Stimulated activated CD4-positive, alpha-beta T cell treated with anti-CD3 and anti-CD28 coated beads, TNF-alpha, amount 100 ng/mL, for 48 hours (primary cell): ENCODE measurements around the gene NPR2.

ENCODE experiments used
- DNase-seq, 3 donors: peaks; one replicate each; pipeline ENCODE4 v3.0.0-alpha.2; 2020; ENCODE audit warnings: low read depth in 3 of 3

The NPR2 gene

DNA sequence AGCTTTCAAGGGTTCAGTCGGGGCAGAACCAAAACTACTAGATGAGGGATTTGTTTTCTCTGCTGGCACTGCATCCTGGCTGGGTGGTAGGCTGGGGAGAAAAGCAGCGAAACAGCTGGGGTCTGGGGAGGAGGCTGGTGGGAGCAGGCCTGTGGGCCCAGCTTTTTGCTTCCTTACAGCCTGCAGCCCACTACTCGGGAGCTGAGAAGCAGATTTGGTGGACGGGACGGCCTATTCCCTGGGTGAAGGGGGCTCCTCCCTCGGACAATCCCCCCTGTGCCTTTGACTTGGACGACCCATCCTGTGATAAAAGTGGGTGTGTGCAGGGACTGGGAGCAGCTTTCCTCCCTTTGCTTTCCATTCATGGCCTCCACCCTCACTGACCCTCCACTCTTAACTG is 9.1 kb downstream of the NPR2 start:
- no peak for DNase-seq

DNA sequence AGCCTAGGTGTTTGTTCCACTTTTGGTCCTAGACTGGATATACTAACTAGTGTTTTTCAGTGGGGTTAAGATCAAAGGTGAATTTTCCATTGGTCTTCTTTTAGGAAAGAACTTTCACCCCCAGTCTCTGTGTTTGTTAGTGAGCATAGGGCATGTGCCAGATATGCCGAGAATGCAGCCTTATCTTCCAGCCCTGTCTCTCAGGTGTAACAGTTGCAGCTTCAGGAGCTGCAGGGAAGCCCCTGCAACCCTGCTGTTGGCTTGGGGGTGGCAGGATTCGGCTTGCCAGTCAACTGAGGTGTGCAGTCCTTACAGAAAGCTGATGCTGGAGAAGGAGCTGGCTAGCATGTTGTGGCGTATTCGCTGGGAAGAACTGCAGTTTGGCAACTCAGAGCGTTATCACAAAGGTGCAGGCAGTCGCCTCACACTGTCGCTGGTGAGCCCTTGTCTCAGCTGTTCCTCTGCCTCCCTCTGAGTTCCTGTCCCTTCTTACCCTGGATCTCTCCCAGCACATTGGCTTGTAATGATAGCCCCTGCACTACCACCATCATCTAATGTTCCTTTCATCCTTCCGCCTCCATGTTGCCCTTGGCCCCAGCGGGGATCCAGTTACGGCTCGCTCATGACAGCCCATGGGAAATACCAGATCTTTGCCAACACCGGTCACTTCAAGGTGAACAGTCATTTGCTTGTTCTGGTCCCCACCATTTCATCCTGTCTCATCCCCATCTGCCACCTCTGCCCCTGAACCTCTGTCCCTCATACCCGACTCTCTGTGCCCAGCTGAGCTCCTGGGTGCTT is 10.1 kb downstream of the NPR2 start:
- DNase-seq, result no peak

DNA sequence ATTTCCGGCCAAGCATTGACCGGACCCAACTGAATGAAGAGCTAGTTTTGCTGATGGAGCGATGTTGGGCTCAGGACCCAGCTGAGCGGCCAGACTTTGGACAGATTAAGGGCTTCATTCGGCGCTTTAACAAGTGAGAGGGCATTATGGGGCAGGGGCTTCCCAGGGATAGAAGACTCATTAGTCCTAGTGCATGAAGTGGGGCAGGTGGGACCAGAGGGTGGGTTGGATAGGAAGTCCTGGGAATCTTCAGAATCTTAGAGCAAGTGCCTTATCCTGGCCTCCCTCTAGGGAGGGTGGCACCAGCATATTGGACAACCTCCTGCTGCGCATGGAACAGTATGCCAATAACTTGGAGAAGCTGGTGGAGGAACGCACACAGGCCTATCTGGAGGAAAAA is 14.7 kb downstream of the NPR2 start:
- DNase-seq, result no peak

DNA sequence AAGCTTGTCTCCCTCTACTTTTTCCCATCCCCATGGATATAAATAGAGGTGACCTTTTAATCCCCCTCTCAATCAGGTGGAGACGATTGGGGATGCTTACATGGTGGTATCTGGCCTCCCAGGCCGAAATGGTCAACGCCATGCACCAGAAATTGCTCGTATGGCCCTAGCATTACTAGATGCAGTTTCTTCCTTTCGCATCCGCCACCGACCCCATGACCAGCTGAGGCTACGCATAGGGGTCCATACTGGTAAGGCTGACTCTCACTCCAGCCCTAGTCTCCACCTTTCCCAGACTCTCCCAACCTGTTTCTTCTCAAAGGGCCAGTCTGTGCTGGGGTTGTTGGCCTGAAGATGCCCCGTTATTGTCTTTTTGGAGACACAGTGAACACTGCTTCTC is 17.0 kb downstream of the NPR2 start:
- DNase-seq, result no peak

DNA sequence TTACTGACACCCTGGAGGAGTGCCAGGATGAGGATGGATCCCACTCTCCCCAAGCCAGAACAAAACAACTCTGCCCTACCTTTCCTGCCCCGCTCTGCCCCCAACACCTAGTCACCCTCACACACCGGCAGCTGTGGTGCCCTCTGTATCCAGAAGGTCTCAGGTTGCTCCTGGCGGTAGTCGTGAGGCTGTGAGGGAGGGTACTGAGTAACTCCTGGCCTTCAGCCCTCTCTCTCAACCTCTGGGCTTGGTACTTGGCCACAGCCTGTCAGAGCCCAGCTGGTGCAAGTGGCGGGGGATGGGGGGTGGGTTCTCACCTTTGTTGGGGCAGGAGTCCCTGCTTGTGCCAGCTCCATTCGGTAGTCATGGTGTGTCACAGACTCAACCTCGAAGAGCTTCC is 18.7 kb downstream of the NPR2 start:
- no peak for DNase-seq

DNA sequence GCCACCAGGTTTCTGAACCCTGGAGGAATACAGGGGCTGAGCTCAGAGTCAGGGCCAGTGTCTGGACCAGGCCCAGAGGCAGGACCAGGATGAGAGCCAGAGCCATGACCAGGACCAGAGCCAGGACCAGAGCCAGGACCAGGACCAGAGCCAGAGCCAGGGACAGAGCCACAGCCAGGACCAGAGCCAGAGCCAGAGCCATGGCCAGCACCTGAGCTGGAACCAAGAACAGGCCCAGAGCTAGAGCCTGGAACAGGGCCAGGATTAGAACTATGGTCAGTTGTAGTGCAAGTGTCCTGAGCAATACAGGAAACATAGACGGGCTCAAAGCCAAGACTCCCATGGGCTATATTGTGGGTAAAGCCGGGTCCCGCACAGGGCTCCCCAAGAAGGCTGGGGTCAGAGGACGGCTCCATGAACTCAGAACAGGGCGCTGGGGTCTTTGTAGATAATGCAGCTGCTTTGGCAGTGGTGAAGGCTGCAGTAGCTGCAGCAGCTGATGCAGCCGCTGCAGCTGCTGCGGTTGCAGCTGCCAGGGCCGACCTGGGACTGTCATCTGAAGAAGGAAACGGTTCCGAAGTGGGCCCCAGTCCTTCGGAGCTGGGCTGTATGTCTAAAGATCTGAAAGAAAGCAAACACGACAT is 20.1 kb downstream of the NPR2 start:
- DNase-seq, result no peak

DNA sequence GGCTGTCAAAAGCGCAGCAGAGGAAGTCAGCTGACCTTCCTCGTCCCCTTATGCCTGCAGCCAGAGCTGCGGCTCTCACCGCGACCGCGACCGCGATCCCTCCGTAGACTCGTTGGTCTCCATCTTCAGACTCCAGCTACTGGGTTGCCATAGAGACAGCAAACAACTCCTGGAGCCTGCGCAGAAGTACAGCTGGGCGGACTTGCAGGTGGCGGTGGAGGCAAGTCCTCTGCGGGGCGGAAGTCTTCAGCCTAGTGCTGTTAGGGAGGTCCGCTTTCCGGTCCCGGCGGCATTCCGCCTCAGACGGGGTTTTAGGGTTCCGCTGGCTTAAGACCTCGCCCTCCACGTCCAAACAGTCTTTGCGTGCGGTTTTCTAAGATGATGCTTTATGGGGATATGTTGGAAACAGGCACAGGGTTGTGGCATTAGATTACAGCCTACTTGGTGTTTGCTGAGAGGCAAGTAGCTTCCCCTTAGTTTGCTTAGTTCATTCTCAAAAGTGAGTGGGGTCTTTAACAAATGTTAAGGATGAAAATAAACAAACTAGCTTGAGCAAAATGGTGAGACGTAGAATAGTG is 20.7 kb downstream of the NPR2 start, which contains the start of gene SPAG8:
SPAG8 (minus strand) TSS at position 238 of the 578 bp plus-strand sequence; CDS start at position 123, 115 bp downstream.
- peak; percentile 83 to 94 (median 84) for DNase-seq

DNA sequence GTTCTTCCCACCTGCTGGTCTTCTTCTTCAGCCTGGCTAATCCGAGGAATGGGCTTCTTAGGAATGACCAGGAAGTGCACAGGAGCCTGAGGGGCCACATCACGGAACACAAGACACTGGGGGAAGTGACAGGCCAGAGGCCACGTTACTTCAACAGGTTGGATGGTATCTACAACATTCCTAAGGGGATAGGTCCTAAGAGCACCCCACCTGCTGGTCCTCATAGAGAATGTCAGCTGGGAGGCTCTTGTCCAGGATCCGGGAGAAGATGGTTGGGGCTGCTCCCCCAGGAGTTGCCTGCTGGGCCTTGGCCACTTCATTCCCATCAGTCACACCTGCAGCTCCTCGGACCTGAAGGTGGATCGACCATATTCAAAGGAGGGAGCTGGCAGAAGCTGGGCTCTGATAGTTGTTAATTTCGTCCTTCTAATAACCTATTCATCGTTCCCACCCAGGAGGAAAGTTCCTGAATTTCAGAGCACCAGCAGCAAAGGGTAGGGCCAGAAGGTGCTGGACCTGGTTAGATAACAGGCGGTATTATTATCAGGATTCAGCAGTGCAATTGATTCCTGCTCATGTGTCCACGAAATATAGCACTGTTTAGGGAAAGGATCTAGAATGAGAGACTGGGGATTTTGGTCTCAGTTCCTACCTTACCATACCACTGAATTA is 22.2 kb downstream of the NPR2 start:
- DNase-seq, result no peak

DNA sequence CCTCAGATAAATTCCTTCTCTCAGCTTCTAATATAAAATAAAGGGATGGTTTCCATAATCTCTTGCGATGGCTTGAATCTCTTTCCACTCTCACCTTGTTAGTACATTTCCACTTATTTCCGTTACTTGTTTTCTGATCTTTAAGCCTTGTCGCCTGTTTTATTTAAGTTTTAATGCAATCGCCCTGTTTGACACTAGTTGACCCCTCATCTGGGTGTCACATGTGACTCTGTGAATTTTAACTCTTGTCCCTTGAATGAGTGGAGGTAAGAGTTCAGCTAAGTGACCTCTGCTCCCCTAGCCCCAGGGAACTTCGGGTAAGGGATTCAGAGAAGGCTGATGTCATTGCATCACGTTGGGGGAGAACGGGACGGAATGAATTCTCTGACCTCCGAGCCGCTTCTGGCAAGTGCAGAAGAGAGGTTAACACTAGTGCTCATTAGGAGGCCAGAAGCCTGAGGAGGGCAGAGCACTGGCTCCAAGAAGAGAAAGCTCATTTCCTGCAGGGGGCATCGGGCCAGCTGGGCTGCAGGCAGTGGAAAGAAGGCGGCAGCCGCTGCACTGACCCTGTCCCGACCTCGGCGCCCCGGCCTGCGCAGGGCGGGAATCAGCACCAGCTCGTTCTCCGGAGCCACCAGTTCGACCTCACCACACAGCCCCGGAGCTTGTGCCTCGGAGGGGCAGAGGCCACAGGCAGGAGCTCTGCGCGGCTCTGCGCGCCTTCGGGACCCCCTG is 22.9 kb downstream of the NPR2 start:
- peak in 1 of 3 donors; percentile 30 for DNase-seq

DNA sequence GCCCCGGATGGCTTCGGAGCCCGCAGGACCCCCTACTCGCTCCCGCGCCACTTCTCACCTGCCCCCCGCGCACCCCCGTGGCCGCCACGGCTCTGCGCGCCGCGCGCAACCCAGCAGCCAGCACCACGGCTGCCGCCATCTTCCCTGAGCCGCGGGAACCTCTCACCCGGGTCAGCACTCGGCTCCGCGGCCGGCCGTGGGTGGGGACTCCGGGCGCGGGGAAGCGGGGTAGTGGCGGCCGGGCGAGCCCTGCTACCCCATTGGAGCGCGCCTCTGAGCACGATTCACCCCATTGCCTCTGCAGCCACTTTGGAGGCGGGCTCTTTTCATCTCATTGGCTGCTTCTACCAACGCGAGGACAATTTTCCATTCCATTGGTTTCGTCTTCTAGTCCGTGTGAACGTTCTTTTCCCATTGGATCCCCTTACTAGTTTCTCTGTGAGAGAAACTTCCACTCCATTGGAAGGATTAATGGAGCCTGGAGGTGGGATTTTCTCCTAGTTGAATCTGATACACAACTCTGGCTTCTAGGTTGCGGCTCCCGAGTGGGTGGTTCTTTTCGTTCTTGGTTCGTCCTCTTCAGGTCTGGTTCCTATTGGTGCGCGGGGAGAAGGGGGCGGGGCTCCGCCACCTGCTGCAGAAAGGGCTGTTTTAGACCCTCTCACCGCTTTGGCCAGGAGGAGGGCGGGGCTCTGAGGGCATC is 23.6 kb downstream of the NPR2 start, which contains the start of gene HINT2:
HINT2 (minus strand) TSS at position 202 of the 703 bp plus-strand sequence; CDS start at position 139, 63 bp downstream.
- peak; percentile 93 to 97 (median 95) for DNase-seq

DNA sequence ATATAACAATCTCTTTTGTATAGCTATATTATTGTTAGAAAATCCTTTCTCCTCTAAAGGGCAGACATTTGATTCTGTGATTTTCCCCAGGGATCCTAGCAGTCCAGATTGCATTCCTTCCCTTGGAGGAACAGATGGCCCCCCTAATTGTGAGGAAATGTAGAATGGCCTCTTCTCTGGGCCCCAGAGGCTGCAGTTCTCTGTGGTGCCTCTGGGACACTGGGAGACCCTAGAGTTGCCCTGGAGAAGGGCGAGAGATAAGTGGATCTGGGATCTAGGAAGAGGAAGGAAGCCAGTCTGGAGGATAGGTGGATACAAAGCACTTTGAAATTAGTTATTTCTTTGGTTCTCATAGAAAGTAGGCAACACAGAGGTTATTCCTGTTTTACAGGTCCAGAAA is 25.3 kb downstream of the NPR2 start:
- no peak for DNase-seq

DNA sequence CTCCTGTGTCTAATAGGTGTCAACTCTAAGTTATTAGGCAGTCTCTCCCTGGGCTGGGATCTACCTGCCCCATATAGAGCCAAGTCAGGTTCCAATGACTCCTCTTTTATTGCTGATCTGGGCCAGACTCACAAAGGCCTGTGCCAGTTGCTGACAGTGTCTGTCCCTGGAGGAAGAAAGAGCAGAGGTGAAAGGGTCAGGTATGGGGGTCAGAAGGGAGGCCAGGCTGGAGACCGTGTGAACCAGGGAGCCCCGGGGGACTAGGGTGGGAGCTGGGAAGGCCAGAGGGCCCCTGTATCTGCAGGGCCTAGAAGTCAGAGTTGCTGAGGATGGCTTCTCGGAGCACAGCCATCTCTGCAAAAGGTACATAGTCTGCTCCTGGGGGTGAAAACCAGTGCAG is 26.9 kb downstream of the NPR2 start:
- DNase-seq, result no peak

DNA sequence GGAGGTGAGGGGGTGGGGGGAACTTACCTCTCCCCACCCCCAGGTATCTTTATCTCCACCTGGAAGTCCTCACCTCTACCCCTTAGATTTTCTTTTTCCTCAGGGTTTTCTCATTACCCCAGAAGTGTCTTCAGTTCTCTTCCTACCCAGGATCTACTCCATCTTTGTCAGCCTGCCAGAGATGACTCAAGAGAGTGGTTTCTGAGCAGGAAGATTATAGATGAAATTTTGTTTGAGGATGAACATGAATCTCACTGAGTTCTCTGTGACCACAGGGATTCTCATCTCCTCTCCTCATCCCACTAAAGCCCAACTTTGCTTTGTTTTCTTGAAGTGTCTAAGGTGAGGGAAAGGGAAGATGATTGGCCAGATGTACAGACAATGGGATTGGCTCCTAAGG is 28.7 kb downstream of the NPR2 start:
- DNase-seq, result no peak

DNA sequence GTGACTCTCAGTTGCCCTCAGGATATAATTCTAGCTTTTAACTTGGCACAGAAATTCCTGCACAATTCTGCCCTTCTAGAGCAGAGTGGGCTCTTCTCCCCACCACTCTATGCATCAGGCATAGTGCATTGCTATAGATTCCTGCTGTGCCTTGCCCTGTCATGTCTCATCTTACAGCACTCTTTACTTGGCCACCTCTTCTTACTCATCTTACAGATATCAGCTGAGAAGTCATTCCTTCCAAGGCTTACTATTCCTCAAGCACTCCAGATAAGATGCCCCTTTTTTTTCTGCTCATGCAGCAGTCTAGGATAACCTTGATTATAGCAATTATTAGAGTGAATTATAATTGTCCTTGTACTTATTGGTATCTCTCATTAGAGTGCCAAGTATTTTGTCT is 31.5 kb downstream of the NPR2 start:
- DNase-seq, result no peak

DNA sequence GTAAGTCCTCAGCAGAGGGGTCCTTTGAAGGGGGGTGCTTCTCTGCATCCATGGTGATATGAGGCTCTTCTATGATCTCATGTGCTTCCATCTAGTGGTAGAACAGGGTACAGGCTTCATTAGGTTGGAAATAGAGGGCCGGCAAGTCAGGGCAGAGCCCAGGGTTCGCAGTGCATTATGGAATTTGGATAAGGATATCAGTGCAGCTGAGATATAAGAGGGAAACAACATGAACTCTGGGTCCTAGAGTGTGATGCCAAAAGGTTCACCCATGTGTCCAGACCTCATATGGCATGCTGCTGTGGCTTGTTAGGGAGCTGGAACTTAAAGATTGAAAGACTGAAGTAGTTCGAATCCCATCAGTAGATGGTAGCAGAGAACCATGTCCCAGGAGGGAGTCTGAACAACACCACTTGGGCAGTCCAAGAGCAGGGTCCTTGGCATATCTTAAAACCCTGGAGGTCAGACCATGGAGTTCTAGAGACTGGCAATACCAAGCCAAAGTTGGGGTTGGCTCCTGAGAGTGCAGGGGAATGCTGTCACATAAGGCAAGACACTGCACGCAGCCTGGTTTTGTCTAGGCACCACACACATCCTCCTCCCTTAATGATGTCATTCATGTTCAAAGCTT is 34.8 kb downstream of the NPR2 start:
- DNase-seq, result no peak

DNA sequence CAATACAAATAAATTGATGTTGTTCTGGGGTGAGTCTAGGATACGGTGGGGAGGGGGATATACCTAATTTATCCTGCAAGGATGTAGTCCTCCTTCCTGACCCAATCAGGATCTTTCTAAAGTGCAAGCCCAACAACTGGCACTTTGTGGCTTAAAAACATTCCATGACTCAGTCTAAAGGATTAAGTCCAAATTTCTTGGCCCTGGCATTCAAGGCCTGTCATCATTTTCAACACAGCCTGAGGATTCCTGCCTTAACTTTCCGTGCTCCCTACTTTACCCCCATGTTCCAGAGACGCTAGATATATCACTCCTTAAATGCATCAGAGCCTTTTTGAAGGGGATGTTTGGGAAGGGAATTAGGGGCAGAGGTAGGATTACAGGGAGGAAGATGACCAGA is 36.1 kb downstream of the NPR2 start:
- no peak for DNase-seq

DNA sequence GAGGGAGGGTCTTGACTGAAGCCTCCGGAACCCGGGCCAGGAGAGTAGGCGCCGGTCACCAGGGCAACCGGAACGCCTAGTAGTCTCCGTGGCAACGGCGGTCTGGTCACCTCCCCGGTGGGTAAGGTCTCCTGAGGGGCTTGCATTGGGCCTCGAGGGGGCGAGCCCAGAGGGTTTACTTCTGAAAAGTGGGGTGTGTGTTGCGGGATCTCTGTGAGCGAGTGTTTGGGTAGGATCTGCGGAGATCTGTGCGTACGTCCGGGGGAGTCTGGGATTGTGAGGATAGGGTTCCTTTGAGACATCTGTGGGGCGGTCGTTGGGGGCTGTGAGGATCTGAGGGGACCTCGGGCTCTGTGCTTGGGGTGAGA is 37.3 kb downstream of the NPR2 start, which contains the start of gene FAM221B:
FAM221B (minus strand) TSS at position 17 of the 368 bp plus-strand sequence. CDS start 2,571 bp downstream, outside the sequence.
- DNase-seq, result no peak

DNA sequence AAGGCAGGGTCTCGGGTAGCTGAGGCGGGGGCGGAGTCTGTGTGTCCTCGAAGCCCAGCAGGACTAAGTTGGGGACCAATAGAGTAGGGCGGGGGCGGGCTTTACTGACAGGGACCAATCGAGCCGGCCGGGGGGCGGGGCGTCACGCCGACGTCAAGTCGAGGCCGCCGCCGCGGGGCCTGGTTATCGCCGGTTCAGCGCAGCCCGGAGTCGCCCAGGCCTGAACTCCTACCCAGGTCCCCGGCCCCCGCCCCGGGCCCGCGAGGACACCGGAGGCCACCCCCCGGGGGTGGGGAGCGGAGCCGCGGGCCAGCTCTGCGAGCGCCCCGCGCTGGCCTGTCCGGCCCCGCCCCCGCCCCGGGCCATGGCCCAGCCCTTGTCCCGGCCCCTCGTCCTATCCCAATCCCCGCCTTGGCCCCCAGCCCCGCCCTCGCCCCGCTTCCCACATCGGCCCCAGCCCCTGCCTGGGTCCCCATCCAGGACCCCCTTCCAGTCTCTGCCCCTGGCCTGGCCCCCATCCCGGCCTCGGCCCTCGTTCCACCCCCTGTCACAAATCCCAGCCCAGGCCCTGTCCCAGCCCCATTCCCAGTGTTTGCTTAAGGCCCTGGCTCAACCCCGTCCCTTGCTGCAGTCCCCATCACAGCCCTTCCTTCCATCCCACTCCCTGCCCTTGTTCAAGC is 37.8 kb downstream of the NPR2 start, which contains the start of gene TMEM8B:
TMEM8B (plus strand) TSS at position 145 of the 680 bp plus-strand sequence; CDS start at position 365, 220 bp downstream.
- peak; percentile 88 to 98 (median 90) for DNase-seq

DNA sequence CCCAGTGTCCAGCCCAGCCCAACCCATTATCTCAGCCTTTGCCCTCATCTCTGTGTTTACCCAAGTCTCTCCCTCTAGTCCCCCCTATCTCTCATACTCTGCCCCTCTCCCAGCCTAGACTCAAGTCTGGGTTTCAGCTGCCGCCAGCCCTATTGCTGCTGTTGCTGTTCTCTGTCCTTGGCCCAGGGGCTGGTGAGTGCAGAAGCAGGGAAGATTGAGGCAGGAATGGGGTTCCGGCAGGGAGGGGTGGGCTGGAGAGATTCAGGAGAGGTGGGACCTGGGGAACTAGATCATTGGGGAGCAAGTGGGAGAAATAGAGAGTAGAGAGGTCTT is 38.3 kb downstream of the NPR2 start:
- no peak for DNase-seq

DNA sequence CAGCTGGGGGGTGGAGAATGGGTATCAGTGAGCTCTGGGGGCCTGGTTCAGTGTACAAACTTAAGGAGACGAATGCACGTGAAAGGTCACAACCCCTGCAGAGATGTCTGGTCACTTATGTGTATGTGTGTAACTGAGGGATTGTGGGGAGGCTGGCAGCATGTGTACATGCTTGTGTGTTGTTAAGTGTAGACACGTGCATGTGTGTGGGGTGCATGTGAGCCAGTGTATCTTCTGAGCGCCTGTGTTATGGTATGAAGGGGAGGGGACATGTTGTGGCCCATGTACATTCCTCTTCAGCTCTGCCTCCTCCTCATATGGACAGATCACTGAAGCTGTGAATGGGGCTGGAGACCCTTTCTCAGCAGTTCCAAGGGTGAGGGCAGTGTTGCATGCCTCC is 39.6 kb downstream of the NPR2 start:
- DNase-seq, result no peak
